HCT116 (cell line): ENCODE data around the gene BAX. TPM values are rescaled to one million over a fixed set of nuclear protein-coding genes. Genes with fewer than 3 reads are reported as not detected.
A peak's percentile ranks its signal among the peaks of the same experiment; 100 is the strongest.

Experiments
- ATAC-seq: fragments of 200-7000 bp; cut with Tn5 transposase; 2 replicates; pipeline ENCODE4 v1.9.1; 2020; ENCODE audit warnings: mild to moderate bottlenecking, moderate library complexity
- Bru-seq: library from RNA; stranded (reverse); fragments of 400-500 nt; gene quantifications from one replicate; lab custom pipeline; 2021; lab: Mats Ljungman, UMichigan
- BruChase-seq, 2 experiments: library from RNA; stranded (reverse); fragments of 400-500 nt; gene quantifications; one replicate each; lab custom pipeline; 2021; lab: Mats Ljungman, UMichigan
- BruUV-seq: library from RNA; stranded (reverse); fragments of 400-500 nt; replicated peaks from 2 replicates; lab custom pipeline; 2021; lab: Mats Ljungman, UMichigan
- CTCF ChIA-PET: fragments of 300-600 bp; sonication (Branson Sonifier 250); formaldehyde crosslinking; loops from one replicate; lab custom pipeline; 2021; ENCODE audit warnings: antibody characterized with exemption; lab: Charles Lee
- POLR2A ChIA-PET: fragments of 300-600, 350-600 bp; sonication (Branson Sonifier 250); formaldehyde crosslinking; loops from one replicate; lab custom pipeline; 2021; ENCODE audit warnings: antibody characterized with exemption; lab: Charles Lee
- RAD21 ChIA-PET, 2 experiments: fragments of 300-600 bp; sonication (Branson Sonifier 250); formaldehyde crosslinking; loops; one replicate each; lab custom pipeline; 2023; ENCODE audit warnings: low total read pairs in 2 of 2; ENCODE audit not compliant: uncharacterized antibody in 2 of 2, unreplicated experiment in 2 of 2, low non-redundant PET in 1 of 2; lab: Charles Lee
- DNase-seq: peaks from one replicate; pipeline ENCODE4 v3.0.0-alpha.2; 2010; ENCODE audit warnings: low read depth, low spot score
- H2AFZ ChIP-seq: fragments of 200-600 bp; shearing (Covaris generic), sonication (generic); 2 replicates; pipeline ENCODE4 v1.6.1; 2017; ENCODE audit warnings: low read depth, mixed run types, mixed read lengths, antibody characterized with exemption, low read length; ENCODE audit not compliant: poor library complexity, severe bottlenecking
- H3K27ac ChIP-seq: 2 replicates; pipeline ENCODE4 v1.5.1; 2012; ENCODE audit warnings: low read depth, low read length
- H3K27me3 ChIP-seq: fragments of 200-600 bp; sonication (generic); 2 replicates; pipeline ENCODE4 v1.6.1; 2016; ENCODE audit warnings: mixed run types, low read length, mixed read lengths; ENCODE audit not compliant: insufficient read depth
- H3K36me3 ChIP-seq, 2 experiments: fragments of 200-500 bp in 1 of 2; fragments of 200-600 bp in 1 of 2; sonication (Bioruptor generic) in 1 of 2; sonication (generic) in 1 of 2; 2 replicates each; pipeline versions ENCODE4 v1.5.1 to v1.6.1; 2014 to 2016; ENCODE audit warnings: low read length in 2 of 2, inconsistent platforms in 1 of 2, mixed read lengths in 1 of 2, mixed run types in 1 of 2; ENCODE audit not compliant: insufficient read depth in 2 of 2, control insufficient read depth in 1 of 2
- H3K4me1 ChIP-seq, 2 experiments: fragments of 200-600 bp in 1 of 2; sonication (generic) in 1 of 2; 2 replicates each; pipeline versions ENCODE4 v1.5.1 to v1.6.1; 2012 to 2017; ENCODE audit warnings: low read length in 2 of 2, inconsistent platforms in 1 of 2, mild to moderate bottlenecking in 1 of 2, mixed read lengths in 1 of 2, mixed run types in 1 of 2, moderate library complexity in 1 of 2; ENCODE audit not compliant: insufficient read depth in 2 of 2, control insufficient read depth in 1 of 2
- H3K4me2 ChIP-seq: fragments of 200-600 bp; sonication (generic); 2 replicates; pipeline ENCODE4 v1.6.1; 2017; ENCODE audit warnings: mixed run types, low read length, mixed read lengths
- H3K4me3 ChIP-seq, 2 experiments: fragments of 200-600 bp in 1 of 2; sonication (generic) in 1 of 2; replicated peaks in 1 of 2; 2 replicates each; pipeline ENCODE4 v1.5.1; 2011 to 2016; ENCODE audit warnings: low read length in 2 of 2, control low read depth in 1 of 2, low read depth in 1 of 2, mild to moderate bottlenecking in 1 of 2, mixed read lengths in 1 of 2, mixed run types in 1 of 2
- H3K79me2 ChIP-seq: fragments of 200-600 bp; sonication (generic); 2 replicates; pipeline ENCODE4 v1.6.1; 2017; ENCODE audit warnings: mild to moderate bottlenecking, mixed run types, low read length, moderate library complexity, mixed read lengths; ENCODE audit not compliant: insufficient read depth
- H3K9ac ChIP-seq: fragments of 200-600 bp; sonication (generic); 2 replicates; pipeline ENCODE4 v1.6.1; 2016; ENCODE audit warnings: low read length, mixed read lengths
- H3K9me2 ChIP-seq: fragments of 200-600 bp; sonication (generic), shearing (Covaris generic); 2 replicates; pipeline ENCODE4 v1.6.1; 2017; ENCODE audit warnings: mixed run types, mild to moderate bottlenecking, moderate library complexity; ENCODE audit not compliant: insufficient read depth
- H3K9me3 ChIP-seq, 2 experiments: fragments of 200-500 bp in 1 of 2; fragments of 200-600 bp in 1 of 2; sonication (Bioruptor generic) in 1 of 2; sonication (generic) in 1 of 2; 2 replicates each; pipeline ENCODE4 v1.6.1; 2014 to 2017; ENCODE audit warnings: low read length in 2 of 2, mixed read lengths in 2 of 2, inconsistent platforms in 1 of 2, low read depth in 1 of 2, mild to moderate bottlenecking in 1 of 2, mixed run types in 1 of 2, moderate library complexity in 1 of 2; ENCODE audit not compliant: control insufficient read depth in 1 of 2, insufficient read depth in 1 of 2
- H4K20me1 ChIP-seq: fragments of 200-600 bp; sonication (generic), shearing (Covaris generic); 2 replicates; pipeline ENCODE4 v1.6.1; 2017; ENCODE audit warnings: mixed run types, mild to moderate bottlenecking, moderate library complexity; ENCODE audit not compliant: insufficient read depth
- CBX3 ChIP-seq: IDR thresholded peaks from 2 replicates; pipeline ENCODE4 v1.6.1; 2012; ENCODE audit warnings: low read depth
- CEBPB ChIP-seq: IDR thresholded peaks from 2 replicates; pipeline ENCODE4 v1.6.1; 2012; ENCODE audit warnings: low read depth
- CTCF ChIP-seq, 3 experiments: fragments of 200-600 bp in 1 of 3; sonication (generic) in 1 of 3; IDR thresholded peaks in 2 of 3; conservative IDR thresholded peaks in 1 of 3; 2 replicates each; pipeline ENCODE4 v1.5.1; 2012 to 2017; ENCODE audit warnings: low read depth in 2 of 3, low read length in 2 of 3, antibody characterized with exemption in 1 of 3, borderline replicate concordance in 1 of 3, control low read depth in 1 of 3, mild to moderate bottlenecking in 1 of 3, mixed read lengths in 1 of 3, mixed run types in 1 of 3, moderate library complexity in 1 of 3; ENCODE audit not compliant: insufficient read depth in 1 of 3
- EGR1 ChIP-seq: IDR thresholded peaks from 2 replicates; pipeline ENCODE4 v1.6.1; 2012; ENCODE audit warnings: low read depth
- ELF1 ChIP-seq: IDR thresholded peaks from 2 replicates; pipeline ENCODE4 v1.6.1; 2012; ENCODE audit warnings: low read depth, borderline replicate concordance
- EZH2 ChIP-seq: fragments of 200-600 bp; sonication (generic); IDR thresholded peaks from 2 replicates; pipeline ENCODE4 v1.6.1; 2017; ENCODE audit warnings: antibody characterized with exemption, mixed run types
- EZH2phosphoT487 ChIP-seq: fragments of 200-600 bp; IDR thresholded peaks from 2 replicates; pipeline ENCODE4 v1.6.1; 2018; ENCODE audit warnings: antibody characterized with exemption, borderline replicate concordance
- FOSL1 ChIP-seq: IDR thresholded peaks from 2 replicates; pipeline ENCODE4 v1.6.1; 2012; ENCODE audit warnings: low read depth
- JUND ChIP-seq: IDR thresholded peaks from 2 replicates; pipeline ENCODE4 v1.6.1; 2012
- POLR2A ChIP-seq: IDR thresholded peaks from 2 replicates; pipeline ENCODE4 v1.7.0; 2011; ENCODE audit warnings: borderline replicate concordance; ENCODE audit not compliant: insufficient read depth, insufficient read length; ENCODE audit errors: extremely low read depth
- POLR2AphosphoS5 ChIP-seq: IDR thresholded peaks from 2 replicates; pipeline ENCODE4 v1.6.1; 2011; ENCODE audit warnings: mild to moderate bottlenecking, low read depth, low read length, moderate library complexity
- RAD21 ChIP-seq: IDR thresholded peaks from 2 replicates; pipeline ENCODE4 v1.6.1; 2012; ENCODE audit warnings: low read depth, mild to moderate bottlenecking
- SIN3A ChIP-seq: IDR thresholded peaks from 2 replicates; pipeline ENCODE4 v1.6.1; 2012; ENCODE audit warnings: low read depth
- SRF ChIP-seq: IDR thresholded peaks from 2 replicates; pipeline ENCODE4 v1.6.1; 2012; ENCODE audit warnings: low read depth
- TCF7L2 ChIP-seq: IDR thresholded peaks from 2 replicates; pipeline ENCODE4 v1.7.0; 2011; ENCODE audit warnings: borderline replicate concordance, inconsistent platforms; ENCODE audit not compliant: insufficient read depth, insufficient read length; ENCODE audit errors: extremely low read depth
- YY1 ChIP-seq: IDR thresholded peaks from 2 replicates; pipeline ENCODE4 v1.6.1; 2011; ENCODE audit warnings: low read length, low read depth, moderate library complexity, mild to moderate bottlenecking; ENCODE audit not compliant: insufficient replicate concordance; ENCODE audit errors: extremely low read depth
- ZBTB33 ChIP-seq: IDR thresholded peaks from 2 replicates; pipeline ENCODE4 v1.6.1; 2011; ENCODE audit warnings: mild to moderate bottlenecking, low read length, moderate library complexity; ENCODE audit not compliant: insufficient replicate concordance; ENCODE audit errors: extremely low read depth
- ZFX ChIP-seq: fragments of 450-650 bp; IDR thresholded peaks from 2 replicates; pipeline ENCODE4 v1.6.1; 2017
- ZNF274 ChIP-seq: fragments of 200-500 bp; sonication (Bioruptor generic); IDR thresholded peaks from 2 replicates; pipeline ENCODE4 v1.6.1; 2014; ENCODE audit warnings: mild to moderate bottlenecking, low read depth, low read length, inconsistent platforms
- intact Hi-C: fragments of 100-400 bp; cut with micrococcal nuclease; formaldehyde crosslinking; loops from 2 replicates; pipeline ENCODE4 v1.10.0; 2022
- long read RNA-seq: library from polyadenylated mRNA; unstranded; transcript quantifications from one replicate; pipeline ENCODE4 v2.0.0, GENCODE V29; 2021; ENCODE audit not compliant: unreplicated experiment
- polyA plus RNA-seq: library from polyadenylated mRNA; unstranded; fragments of >200 nt; gene quantifications from 2 replicates; pipeline ENCODE4 v1.2.1, GENCODE V29; 2012; ENCODE audit warnings: missing spikeins
- total RNA-seq: library from RNA; stranded (reverse); gene quantifications from one replicate; pipeline ENCODE4 v1.2.1, GENCODE V29; 2021; ENCODE audit not compliant: unreplicated experiment
- TF ChIP-seq, protein P1 (sequence below): IDR thresholded peaks from 2 replicates; pipeline ENCODE4 v1.6.1; 2012
- TF ChIP-seq, protein P2 (sequence below): IDR thresholded peaks from 2 replicates; pipeline ENCODE4 v1.6.1; 2012

BAX gene
- total RNA-seq (96.4 TPM), Bru-seq, nascent RNA (percentile 70 among the genes with signal in this experiment), BruChase-seq, experiment 1, labeled RNA remaining after a 6-hour chase (percentile 87 among the genes with signal in this experiment), BruChase-seq, experiment 2, labeled RNA remaining after a 2-hour chase (percentile 84 among the genes with signal in this experiment)
- 65.4 and 68.6 TPM in 2 replicates for polyA plus RNA-seq
- long read RNA-seq, transcript BAX-202 (6 exons, 793 nt), result major isoform, 9 of 19 reads
- long read RNA-seq, partial matches to known transcripts, result 4 of 19 reads
- long read RNA-seq, other reads (novel, unspliced or antisense), result 3 of 19 reads

GRCh38 chr19:48954595-48955307, at the start of gene BAX:
BAX (plus strand) TSS chr19:48954875; CDS start chr19:48954929, 54 bp downstream.
- intact Hi-C loops, result no loop called here
- TF ChIP-seq EZH2 (no peak), CEBPB (no peak), RAD21 (no peak), ELF1 (no peak), CTCF (IDR thresholded peaks at IDR 0.05 in 2 of 3, conservative IDR thresholded peaks at IDR 0.05 in 1 of 3; ENCODE audit: borderline replicate concordance in 1 of 3, insufficient read depth in 1 of 3, low read depth in 2 of 3, low read length in 2 of 3) (no peak), SRF (no peak), EGR1 (no peak), ZNF274 (no peak), POLR2AphosphoS5 (peak; percentile 71; the same call in 1 of the 2 replicates), FOSL1 (no peak), POLR2A (peak; percentile 72), EZH2phosphoT487 (no peak), SIN3A (peak; percentile 85), TCF7L2 (no peak), JUND (no peak), ZBTB33 (peak; percentile 85), ZFX (peak; percentile 33; the same call in 1 of the 2 replicates), YY1 (peak; percentile 99), CBX3 (no peak)
- TF ChIP-seq, protein P1, sequence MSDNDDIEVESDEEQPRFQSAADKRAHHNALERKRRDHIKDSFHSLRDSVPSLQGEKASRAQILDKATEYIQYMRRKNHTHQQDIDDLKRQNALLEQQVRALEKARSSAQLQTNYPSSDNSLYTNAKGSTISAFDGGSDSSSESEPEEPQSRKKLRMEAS, result peak; percentile 94
- TF ChIP-seq, protein P2, sequence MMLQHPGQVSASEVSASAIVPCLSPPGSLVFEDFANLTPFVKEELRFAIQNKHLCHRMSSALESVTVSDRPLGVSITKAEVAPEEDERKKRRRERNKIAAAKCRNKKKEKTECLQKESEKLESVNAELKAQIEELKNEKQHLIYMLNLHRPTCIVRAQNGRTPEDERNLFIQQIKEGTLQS, result no peak

More at GRCh38 chr19:48954595-48955307, at the start of gene BAX:
- no peaks in the 10 kb centered on the region for H4K20me1 ChIP-seq
- peaks cover 5 to 19% of the 10 kb centered on the region in 2 experiments; a peak in 3 of 4 replicates for H3K4me1 ChIP-seq
- no peaks in the 10 kb centered on the region for H3K9me3 ChIP-seq
- no peaks in the 10 kb centered on the region for H3K27me3 ChIP-seq
- RAD21 ChIA-PET, result no interaction called here
- H3K36me3 ChIP-seq, result peaks cover 0 to 4% of the 10 kb centered on the region in 2 experiments; a peak in 1 of 4 replicates
- peak within 1 kb of the TSS; percentile 4 for H2AFZ ChIP-seq
- POLR2A ChIA-PET, result interaction anchor here (0.6 to 1.5 kb wide), 7 partner anchors 16 to 84 kb away, joined by 3 to 7 read pairs (median 3); partner anchors contain the start of genes DHDH, NUCB1 and PPP1R15A
- DNase-seq, result peak; percentile 95
- peak within 1 kb of the TSS; percentile 76 for H3K4me2 ChIP-seq
- H3K4me3 ChIP-seq, result peak within 1 kb of the TSS; percentile 81 to 98
- H3K9me2 ChIP-seq, result no peaks in the 10 kb centered on the region
- peak within 1 kb of the TSS; percentile 94 for H3K9ac ChIP-seq
- peak; percentile 91 for ATAC-seq
- BruUV-seq, result TSS peak; percentile 54
- CTCF ChIA-PET, result interaction anchor here (1.2 kb wide), 1 partner anchor 16 kb away, joined by 5 read pairs; no protein-coding TSS in a partner anchor
- peaks cover 16% of the 10 kb centered on the region for H3K79me2 ChIP-seq
- H3K27ac ChIP-seq, result peak within 1 kb of the TSS; percentile 92
